HepG2 (cell line): Measurements from ENCODE around the gene ELP2. TPM values are rescaled to one million over a fixed set of nuclear protein-coding genes. Genes with fewer than 3 reads are reported as not detected.

Experiments
- ATAC-seq: fragments of 200-7000 bp; cut with Tn5 transposase; 3 replicates; pipeline ENCODE4 v1.9.1; 2020; ENCODE audit warnings: mild to moderate bottlenecking, moderate library complexity
- BruUV-seq: library from RNA; stranded (reverse); fragments of 400-500 nt; replicated peaks from 2 replicates; lab custom pipeline; 2021; lab: Mats Ljungman, UMichigan
- CTCF ChIA-PET: fragments of 300-600 bp; formaldehyde crosslinking; extraction: SDS; loops from one replicate; lab custom pipeline; 2021; ENCODE audit warnings: low total read pairs, inconsistent platforms, low intra/inter-chr PET ratio; lab: Yijun Ruan, JAX
- POLR2A ChIA-PET: fragments of 350-600 bp; sonication (Branson Sonifier 250); formaldehyde crosslinking; loops from one replicate; lab custom pipeline; 2020; ENCODE audit warnings: antibody characterized with exemption, inconsistent platforms; lab: Yijun Ruan, JAX
- DNase-seq: peaks from one replicate; pipeline ENCODE4 v3.0.0-alpha.2; 2015; ENCODE audit warnings: low spot score
- FAIRE-seq: peaks from 3 replicates; lab custom pipeline; 2011; peaks lifted over from hg19 to GRCh38; lab: Jason Lieb, UNC
- H2AFZ ChIP-seq: one replicate; pipeline ENCODE4 v1.6.1; 2011; ENCODE audit warnings: low read length, inconsistent platforms
- H3K27ac ChIP-seq: fragments of 300-600 bp; 3 replicates; pipeline ENCODE4 v1.8.0; 2011; ENCODE audit warnings: mixed run types, mild to moderate bottlenecking, mixed read lengths, low read length, inconsistent platforms; ENCODE audit not compliant: insufficient read depth; ENCODE audit errors: extremely low read length
- H3K27me3 ChIP-seq, 2 experiments: fragments of 200-600 bp in 1 of 2; 2 replicates in 1 of 2; 3 replicates in 1 of 2; pipeline versions ENCODE4 v1.6.0 to v1.8.0; 2011; ENCODE audit warnings: low read length in 2 of 2, mild to moderate bottlenecking in 2 of 2, moderate library complexity in 2 of 2, inconsistent platforms in 1 of 2; ENCODE audit not compliant: insufficient read depth in 2 of 2, control insufficient read depth in 1 of 2
- H3K36me3 ChIP-seq, 2 experiments: fragments of 200-600 bp in 1 of 2; replicated peaks in 1 of 2; 2 replicates in 1 of 2; 3 replicates in 1 of 2; pipeline versions ENCODE4 v1.5.1 to v1.8.0; 2011; ENCODE audit warnings: low read length in 2 of 2, inconsistent platforms in 1 of 2; ENCODE audit not compliant: insufficient read depth in 2 of 2, control insufficient read depth in 1 of 2
- H3K4me1 ChIP-seq: 2 replicates; pipeline ENCODE4 v1.5.1; 2012; ENCODE audit warnings: low read length, inconsistent platforms; ENCODE audit not compliant: insufficient read depth
- H3K4me2 ChIP-seq: 2 replicates; pipeline ENCODE4 v1.6.0; 2011; ENCODE audit warnings: low read depth, low read length, inconsistent platforms
- H3K4me3 ChIP-seq, 3 experiments: fragments of 200-600 bp in 1 of 3; sonication (generic), shearing (Covaris generic) in 1 of 3; replicated peaks in 1 of 3; 2 replicates each; pipeline ENCODE4 v1.5.1; 2011 to 2016; ENCODE audit warnings: low read length in 3 of 3, inconsistent platforms in 2 of 3, low read depth in 2 of 3, mild to moderate bottlenecking in 2 of 3, control low read depth in 1 of 3, mixed read lengths in 1 of 3; ENCODE audit not compliant: insufficient read depth in 1 of 3
- H3K79me2 ChIP-seq: one replicate; pipeline ENCODE4 v1.6.1; 2011; ENCODE audit warnings: low read length, inconsistent platforms; ENCODE audit not compliant: insufficient read depth
- H3K9ac ChIP-seq: 2 replicates; pipeline ENCODE4 v1.6.0; 2011; ENCODE audit warnings: mild to moderate bottlenecking, low read depth, low read length, inconsistent platforms; ENCODE audit not compliant: insufficient read depth
- H3K9me3 ChIP-seq: 2 replicates; pipeline ENCODE4 v1.5.1; 2012; ENCODE audit warnings: mild to moderate bottlenecking, low read length
- H4K20me1 ChIP-seq: 2 replicates; pipeline ENCODE4 v1.6.0; 2011; ENCODE audit warnings: inconsistent platforms, mild to moderate bottlenecking, low read length, moderate library complexity; ENCODE audit not compliant: insufficient read depth
- CENPT ChIP-seq: sonication (generic); formaldehyde crosslinking; IDR thresholded peaks from 2 replicates; pipeline ENCODE4 v1.8.0; 2022; ENCODE audit warnings: low read depth, mild to moderate bottlenecking, moderate library complexity, missing genetic modification reagents
- FOXA3 ChIP-seq: IDR thresholded peaks from 2 replicates; pipeline ENCODE4 v1.6.1; 2016; ENCODE audit warnings: missing genetic modification reagents, missing compliant biosample characterization
- HOXA5 ChIP-seq: sonication (generic); formaldehyde crosslinking; IDR thresholded peaks from 2 replicates; pipeline ENCODE4 v1.4.0; 2020; ENCODE audit warnings: missing genetic modification reagents
- JUN ChIP-seq: sonication (generic); formaldehyde crosslinking; IDR thresholded peaks from 2 replicates; pipeline ENCODE4 v1.4.0; 2020; ENCODE audit warnings: mild to moderate bottlenecking, missing genetic modification reagents
- KDM5A ChIP-seq: fragments of 200-600 bp; sonication (generic); IDR thresholded peaks from 2 replicates; pipeline ENCODE4 v1.7.0; 2018; ENCODE audit warnings: antibody characterized with exemption, mild to moderate bottlenecking, low read length, borderline replicate concordance
- KLF9 ChIP-seq: IDR thresholded peaks from 2 replicates; pipeline ENCODE4 v1.6.1; 2016; ENCODE audit warnings: low read depth
- KMT2A ChIP-seq: sonication (generic); formaldehyde crosslinking; IDR thresholded peaks from 2 replicates; pipeline ENCODE4 v1.4.0; 2020; ENCODE audit warnings: missing genetic modification reagents
- MAFF ChIP-seq: IDR thresholded peaks from 2 replicates; pipeline ENCODE4 v1.6.1; 2011; ENCODE audit warnings: low read depth, low read length, improper control_type of control experiment
- MAFK ChIP-seq, 2 experiments: IDR thresholded peaks in 1 of 2; conservative IDR thresholded peaks in 1 of 2; 2 replicates each; pipeline ENCODE4 v1.6.1; 2011; ENCODE audit warnings: improper control_type of control experiment in 2 of 2, low read length in 2 of 2
- SMAD1 ChIP-seq: sonication (generic); formaldehyde crosslinking; IDR thresholded peaks from 2 replicates; pipeline ENCODE4 v1.4.0; 2020; ENCODE audit warnings: missing genetic modification reagents, low read depth, mild to moderate bottlenecking, borderline replicate concordance
- TAF15 ChIP-seq: fragments of 200-400 bp; formaldehyde crosslinking; IDR thresholded peaks from one replicate; pipeline ENCODE4 v1.6.1; 2018; ENCODE audit warnings: mild to moderate bottlenecking, low read depth, low read length; ENCODE audit not compliant: poor library complexity, severe bottlenecking
- TGIF2 ChIP-seq: IDR thresholded peaks from 2 replicates; pipeline ENCODE4 v1.6.1; 2016; ENCODE audit warnings: control low read depth, missing compliant biosample characterization
- ZNF136 ChIP-seq: sonication (generic); formaldehyde crosslinking; IDR thresholded peaks from 2 replicates; pipeline ENCODE4 v1.8.1; 2022; ENCODE audit warnings: low read depth, mild to moderate bottlenecking, moderate library complexity, missing genetic modification reagents
- ZNF367 ChIP-seq: sonication (generic); formaldehyde crosslinking; IDR thresholded peaks from 2 replicates; pipeline ENCODE4 v1.4.0; 2020; ENCODE audit warnings: missing genetic modification reagents, borderline replicate concordance
- ZNF430 ChIP-seq: sonication (generic); formaldehyde crosslinking; IDR thresholded peaks from 2 replicates; pipeline ENCODE4 v1.9.0; 2021; ENCODE audit warnings: mild to moderate bottlenecking, missing genetic modification reagents
- ZNF670 ChIP-seq: sonication (generic); formaldehyde crosslinking; IDR thresholded peaks from 2 replicates; pipeline ENCODE4 v1.8.0; 2022; ENCODE audit warnings: mild to moderate bottlenecking, missing genetic modification reagents, borderline replicate concordance
- WGBS: methylation state at CpG from one replicate; pipeline ENCODE4 v1.1.6; 2017; ENCODE audit warnings: low lambda C conversion rate; 5-methylcytosine and 5-hydroxymethylcytosine counted together
- in situ Hi-C: cut with HindIII; loops from 2 replicates; pipeline ENCODE4 v1.10.0; 2017; ENCODE audit warnings: low pct_unique_long_range_greater_than_20kb; ENCODE audit not compliant: extremely low pct_ligation_motif_present
- intact Hi-C: fragments of 100-400 bp; cut with micrococcal nuclease; formaldehyde crosslinking; loops from one replicate; pipeline ENCODE4 v1.10.0; 2022; ENCODE audit not compliant: unreplicated experiment
- polyA plus RNA-seq, 8 experiments: library from polyadenylated mRNA; depleted of rRNA in 3 of 8; stranded (reverse) in 7 of 8; unstranded in 1 of 8; fragments of >200 nt; fragmentation: Illumina TruSeq in 4 of 8; extraction: Trizol in 4 of 8; gene quantifications; 2 replicates each; pipeline versions ENCODE4 v1.2.1 to v1.2.3, GENCODE V29; 2011 to 2016; ENCODE audit warnings: low read depth in 4 of 8, missing spikeins in 1 of 8, mixed read lengths in 1 of 8; ENCODE audit not compliant: insufficient read depth in 1 of 8
- total RNA-seq, 5 experiments: library from RNA; depleted of rRNA; stranded (reverse); fragments of >200 nt; fragmentation: Illumina TruSeq; extraction: Trizol; gene quantifications; 2 replicates each; pipeline ENCODE4 v1.2.3, GENCODE V29; 2016; ENCODE audit warnings: low read depth in 1 of 5
- TF ChIP-seq, protein P1 (sequence below): sonication (generic); formaldehyde crosslinking; IDR thresholded peaks from 2 replicates; pipeline ENCODE4 v1.8.1; 2023; ENCODE audit warnings: missing genetic modification reagents, mild to moderate bottlenecking, borderline replicate concordance
- TF ChIP-seq, protein P2 (sequence below): IDR thresholded peaks from 2 replicates; pipeline ENCODE4 v1.6.1; 2018; ENCODE audit warnings: missing genetic modification reagents

Gene ELP2
- total and polyA plus RNA-seq, 2 of the 13 experiments (the other 11 are each of a cell fraction or from before 2014, with no cell fraction given): 98.7 to 100 TPM

DNA sequence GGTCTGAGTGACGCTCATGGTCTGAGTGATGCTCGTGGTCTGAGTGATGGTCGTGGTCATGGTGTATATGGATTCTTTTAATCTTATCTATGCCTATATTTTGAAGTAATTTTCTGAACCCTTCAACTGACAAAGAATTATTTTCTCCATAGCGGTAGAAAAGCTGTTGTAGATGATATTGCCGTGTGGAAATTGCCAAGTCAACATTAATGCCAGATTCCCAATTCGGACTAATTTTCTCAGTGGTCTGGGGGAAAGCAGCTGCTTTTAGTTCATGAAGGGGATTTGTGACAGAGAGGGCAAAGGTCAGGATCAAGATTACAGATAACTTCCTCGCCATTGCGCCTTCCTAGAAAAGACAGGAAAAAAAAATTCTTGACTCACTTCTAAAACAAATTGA, 3.0 kb upstream of the ELP2 start:
- ATAC-seq (no peak), DNase-seq (no peak), FAIRE-seq (no peak)
- 95% methylated on average over 8 of the region's 8 CpGs for WGBS
- Histone ChIP-seq H3K9me3 (no peaks in the 10 kb centered on the region), H3K79me2 (peaks cover 33% of the 10 kb centered on the region), H3K9ac (no peak overlapping the region), H3K4me1 (peaks cover 29% of the 10 kb centered on the region), H2AFZ (no peak overlapping the region), H3K4me2 (no peak overlapping the region), H4K20me1 (peaks cover 7% of the 10 kb centered on the region), H3K27me3 (no peaks in the 10 kb centered on the region; a peak in 1 of 5 replicates), H3K4me3 (no peak overlapping the region), H3K27ac (no peak overlapping the region), H3K36me3 (peaks cover 2 to 13% of the 10 kb centered on the region in 2 experiments)
- TSS peak; percentile 38 for BruUV-seq
- peak; percentile 75 to 81 for TF ChIP-seq MAFK (conservative IDR thresholded peaks at IDR 0.05 in 1 of 2, IDR thresholded peaks at IDR 0.05 in 1 of 2; ENCODE audit: low read length in 2 of 2)
- no peak for TF ChIP-seq HOXA5 (CRISPR knock-in tag)
- peak; percentile 65 for TF ChIP-seq MAFF
- in situ Hi-C loops (no loop called here), intact Hi-C loops (no loop called here)
- ChIA-PET CTCF (no interaction called here), POLR2A (no interaction called here)

DNA sequence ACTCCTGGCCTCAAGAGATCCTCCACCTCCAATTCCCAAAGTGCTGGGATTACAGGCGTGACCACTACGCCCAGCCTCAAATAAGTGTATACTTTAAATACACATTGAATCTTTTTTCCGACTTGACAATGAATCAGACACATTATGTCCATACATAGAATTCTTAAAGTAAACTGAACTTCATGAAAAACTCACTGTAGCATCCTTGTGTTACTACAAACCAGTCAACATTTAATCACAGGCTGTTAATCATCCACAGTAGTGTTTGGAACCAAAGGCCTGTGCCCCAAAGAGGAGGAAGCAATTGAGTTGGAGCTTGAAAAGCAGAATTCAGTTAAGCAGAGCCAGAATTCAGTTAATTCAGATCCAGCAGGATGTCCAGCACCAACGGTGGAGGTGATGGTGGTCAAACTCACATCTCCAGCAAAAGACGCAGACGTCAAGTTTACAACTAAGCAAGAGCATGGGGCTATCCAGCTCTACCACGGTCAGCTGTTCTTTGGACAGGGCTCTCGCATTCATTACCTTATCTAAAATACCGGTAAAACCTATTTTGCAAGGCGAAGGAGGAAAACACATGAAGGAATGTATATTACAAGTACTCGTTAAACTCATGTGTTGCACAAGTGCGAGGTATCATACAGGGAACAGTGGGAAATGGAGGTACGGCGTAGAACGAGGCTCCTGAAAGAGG, 1.7 kb upstream of the ELP2 start:
- ATAC-seq: no peak
- Histone ChIP-seq H3K36me3 (peaks cover 0 to 5% of the 10 kb centered on the region in 2 experiments; a peak in 4 of 5 replicates), H3K79me2 (peaks cover 47% of the 10 kb centered on the region), H3K4me2 (peak overlapping the region; percentile 81), H2AFZ (no peak overlapping the region), H3K4me1 (peaks cover 43% of the 10 kb centered on the region), H3K27ac (no peak overlapping the region), H4K20me1 (peaks cover 20% of the 10 kb centered on the region), H3K4me3 (peak overlapping the region; percentile 83 to 87 (median 87)), H3K9me3 (no peaks in the 10 kb centered on the region), H3K9ac (peak overlapping the region; percentile 1; the same call in 1 of the 2 replicates), H3K27me3 (no peaks in the 10 kb centered on the region; a peak in 1 of 5 replicates)
- intact Hi-C loops: loop anchor here (2.0 kb wide), 1 partner anchor 61 kb away; no protein-coding TSS in a partner anchor
- in situ Hi-C loops: no loop called here
- no TSS peak for BruUV-seq
- ChIA-PET CTCF (no interaction called here), POLR2A (interaction anchor here (1.2 to 4.7 kb wide), 3 partner anchors 19 to 61 kb away, joined by 4 to 42 read pairs (median 22); partner anchors contain the start of gene MOCOS)
- WGBS: 29% methylated on average over 15 of the region's 15 CpGs
- peak; percentile 23 for DNase-seq
- peak; percentile 26 for FAIRE-seq
- TF ChIP-seq TAF15 (no peak), JUN (CRISPR knock-in tag) (no peak), ZNF670 (no peak), ZNF367 (CRISPR knock-in tag) (no peak), TGIF2 (no peak), ZNF136 (no peak), SMAD1 (no peak), FOXA3 (CRISPR knock-in tag) (no peak), KMT2A (CRISPR knock-in tag) (no peak), CENPT (no peak), KDM5A (no peak), ZNF430 (CRISPR knock-in tag) (no peak), KLF9 (CRISPR knock-in tag) (no peak)
- TF ChIP-seq, protein P1, sequence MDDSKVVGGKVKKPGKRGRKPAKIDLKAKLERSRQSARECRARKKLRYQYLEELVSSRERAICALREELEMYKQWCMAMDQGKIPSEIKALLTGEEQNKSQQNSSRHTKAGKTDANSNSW (CRISPR knock-in tag): no peak
- TF ChIP-seq, protein P2, sequence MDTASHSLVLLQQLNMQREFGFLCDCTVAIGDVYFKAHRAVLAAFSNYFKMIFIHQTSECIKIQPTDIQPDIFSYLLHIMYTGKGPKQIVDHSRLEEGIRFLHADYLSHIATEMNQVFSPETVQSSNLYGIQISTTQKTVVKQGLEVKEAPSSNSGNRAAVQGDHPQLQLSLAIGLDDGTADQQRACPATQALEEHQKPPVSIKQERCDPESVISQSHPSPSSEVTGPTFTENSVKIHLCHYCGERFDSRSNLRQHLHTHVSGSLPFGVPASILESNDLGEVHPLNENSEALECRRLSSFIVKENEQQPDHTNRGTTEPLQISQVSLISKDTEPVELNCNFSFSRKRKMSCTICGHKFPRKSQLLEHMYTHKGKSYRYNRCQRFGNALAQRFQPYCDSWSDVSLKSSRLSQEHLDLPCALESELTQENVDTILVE (CRISPR knock-in tag): peak; percentile 24; the same call in 1 of the 2 replicates
